B cell (primary cell): ENCODE data around the gene EDNRA.

ENCODE experiments used
- CTCF ChIP-seq: fragments of 200-600 bp; IDR thresholded peaks from one replicate; pipeline ENCODE4 v1.8.0; 2022; ENCODE audit warnings: antibody characterized with exemption, mild to moderate bottlenecking
- EZH2 ChIP-seq: IDR thresholded peaks from 2 replicates; pipeline ENCODE4 v1.6.1; 2012; ENCODE audit warnings: borderline replicate concordance, low read depth, mild to moderate bottlenecking, moderate library complexity, low read length; ENCODE audit not compliant: insufficient read depth, poor library complexity, severe bottlenecking

GRCh38 chr4:147589586-147589985 is 108.7 kb downstream of the EDNRA start:
- no peak for TF ChIP-seq CTCF
- TF ChIP-seq EZH2, result no peak
